GM12878 (cell line): ENCODE results near the gene UTP11. TPM values are rescaled to one million over a fixed set of nuclear protein-coding genes. Genes with fewer than 3 reads are reported as not detected.

ENCODE experiments used
- ATAC-seq: fragments of 200-7000 bp; cut with Tn5 transposase; 3 replicates; pipeline ENCODE4 v1.9.1; 2020; ENCODE audit warnings: mild to moderate bottlenecking, moderate library complexity
- BruUV-seq: library from RNA; stranded (reverse); fragments of 400-500 nt; replicated peaks from 2 replicates; lab custom pipeline; 2021; lab: Mats Ljungman, UMichigan
- CTCF ChIA-PET: fragments of 300-600 bp; sonication (Branson Sonifier 250); formaldehyde crosslinking; extraction: SDS; loops from one replicate; lab custom pipeline; 2021; ENCODE audit warnings: inconsistent platforms; lab: Yijun Ruan, JAX
- POLR2A ChIA-PET: fragments of 350-600 bp; formaldehyde crosslinking; extraction: SDS; loops from one replicate; lab custom pipeline; 2021; ENCODE audit warnings: inconsistent platforms; lab: Charles Lee
- RAD21 ChIA-PET: fragments of 300-600 bp; sonication (Branson Sonifier 250); formaldehyde crosslinking; loops from one replicate; lab custom pipeline; 2023; ENCODE audit warnings: antibody characterized with exemption; ENCODE audit not compliant: unreplicated experiment; lab: Charles Lee
- SMC1A ChIA-PET: fragments of 300-600 bp; sonication (Branson Sonifier 250); formaldehyde crosslinking; loops from one replicate; lab custom pipeline; 2023; ENCODE audit not compliant: unreplicated experiment, uncharacterized antibody; lab: Charles Lee
- DNase-seq: peaks from one replicate; pipeline ENCODE4 v3.0.0-alpha.2; 2011; ENCODE audit warnings: low read depth, low spot score
- FAIRE-seq: peaks from 3 replicates; lab custom pipeline; 2011; peaks lifted over from hg19 to GRCh38; lab: Jason Lieb, UNC
- H2AFZ ChIP-seq: 2 replicates; pipeline ENCODE4 v1.6.0; 2011; ENCODE audit warnings: low read depth, low read length, control low read depth; ENCODE audit not compliant: control insufficient read depth
- H3K27ac ChIP-seq: 2 replicates; pipeline ENCODE4 v1.5.1; 2011; ENCODE audit warnings: control low read depth; ENCODE audit not compliant: control insufficient read depth, insufficient read depth
- H3K27me3 ChIP-seq, 2 experiments: replicated peaks in 1 of 2; 2 replicates each; pipeline versions ENCODE4 v1.6.0 to v1.6.1; 2011; ENCODE audit warnings: low read length in 1 of 2; ENCODE audit not compliant: control insufficient read depth in 2 of 2, insufficient read depth in 2 of 2
- H3K36me3 ChIP-seq, 2 experiments: 2 replicates each; pipeline ENCODE4 v1.5.1; 2011; ENCODE audit warnings: low read length in 1 of 2; ENCODE audit not compliant: control insufficient read depth in 2 of 2, insufficient read depth in 2 of 2
- H3K4me1 ChIP-seq: 2 replicates; pipeline ENCODE4 v1.6.1; 2011; ENCODE audit warnings: mild to moderate bottlenecking, low read length, moderate library complexity, mixed read lengths; ENCODE audit not compliant: control insufficient read depth, insufficient read depth
- H3K4me2 ChIP-seq: 2 replicates; pipeline ENCODE4 v1.6.0; 2011; ENCODE audit warnings: control low read depth; ENCODE audit not compliant: control insufficient read depth, insufficient read depth
- H3K4me3 ChIP-seq: fragments of 200-600 bp; sonication (generic); 2 replicates; pipeline ENCODE4 v1.5.1; 2016
- H3K79me2 ChIP-seq: 2 replicates; pipeline ENCODE4 v1.6.0; 2011; ENCODE audit warnings: low read length; ENCODE audit not compliant: control insufficient read depth, insufficient read depth
- H3K9ac ChIP-seq: 2 replicates; pipeline ENCODE4 v1.8.0; 2011; ENCODE audit warnings: low read length, control low read depth, mixed read lengths; ENCODE audit not compliant: control insufficient read depth, insufficient read depth
- H3K9me3 ChIP-seq: replicated peaks from 3 replicates; pipeline ENCODE4 v1.5.1; 2011; ENCODE audit warnings: mild to moderate bottlenecking, low read length; ENCODE audit not compliant: control insufficient read depth, insufficient read depth
- H4K20me1 ChIP-seq: 2 replicates; pipeline ENCODE4 v1.6.0; 2011; ENCODE audit not compliant: control insufficient read depth, insufficient read depth
- BCLAF1 ChIP-seq: fragments of 450-650 bp; IDR thresholded peaks from 2 replicates; pipeline ENCODE4 v1.6.1; 2017; ENCODE audit warnings: antibody characterized with exemption, mild to moderate bottlenecking, moderate library complexity
- EED ChIP-seq: sonication (generic); IDR thresholded peaks from 2 replicates; pipeline ENCODE4 v1.6.1; 2016; ENCODE audit warnings: antibody characterized with exemption, low read depth
- FOXM1 ChIP-seq: IDR thresholded peaks from 2 replicates; pipeline ENCODE4 v1.6.1; 2012; ENCODE audit warnings: low read depth, mild to moderate bottlenecking, inconsistent platforms, low read length, moderate library complexity
- HSF1 ChIP-seq: fragments of 150-350 bp; IDR thresholded peaks from 2 replicates; pipeline ENCODE4 v1.6.1; 2014; ENCODE audit warnings: mild to moderate bottlenecking, low read depth, low read length
- IRF4 ChIP-seq: IDR thresholded peaks from 2 replicates; pipeline ENCODE4 v1.6.1; 2011; ENCODE audit warnings: low read depth, low read length
- NBN ChIP-seq: fragments of 450-650 bp; IDR thresholded peaks from 2 replicates; pipeline ENCODE4 v1.6.1; 2016
- PBX3 ChIP-seq: IDR thresholded peaks from 2 replicates; pipeline ENCODE4 v1.6.1; 2011; ENCODE audit warnings: mild to moderate bottlenecking, low read depth, low read length, moderate library complexity; ENCODE audit not compliant: insufficient replicate concordance
- SP1 ChIP-seq: IDR thresholded peaks from one replicate; pipeline ENCODE4 v1.6.1; 2011; ENCODE audit warnings: low read depth, low read length
- STAT3 ChIP-seq: IDR thresholded peaks from 2 replicates; pipeline ENCODE4 v1.6.1; 2011; ENCODE audit warnings: low read depth, low read length, improper control_type of control experiment
- ZBTB33 ChIP-seq: fragments of 450-650 bp; IDR thresholded peaks from 2 replicates; pipeline ENCODE4 v1.6.1; 2017; ENCODE audit warnings: mild to moderate bottlenecking
- ZNF274 ChIP-seq: IDR thresholded peaks from one replicate; pipeline ENCODE4 v1.8.0; 2011; ENCODE audit not compliant: insufficient read length, insufficient read depth
- WGBS: methylation state at CpG from one replicate; pipeline ENCODE4 v1.1.6; 2016; ENCODE audit warnings: low lambda C conversion rate; ENCODE audit not compliant: insufficient replicate concordance, insufficient coverage; ENCODE audit errors: missing lambda C conversion rate; 5-methylcytosine and 5-hydroxymethylcytosine counted together
- in situ Hi-C: fragments of 300-500 bp; cut with MboI; formaldehyde crosslinking; loops from 9 replicates; pipeline ENCODE4 v1.14.3; 2018; ENCODE audit warnings: mixed read lengths
- intact Hi-C: fragments of 100-400 bp; cut with micrococcal nuclease; formaldehyde crosslinking; loops from one replicate; pipeline ENCODE4 v1.14.2; 2022; ENCODE audit not compliant: unreplicated experiment
- polyA plus RNA-seq, 11 experiments: library from polyadenylated mRNA; depleted of rRNA in 4 of 11; unstranded in 6 of 11; stranded (reverse) in 5 of 11; fragments of >200 nt; fragmentation: Nextera tagmentation in 4 of 11; fragmentation: Illumina TruSeq in 1 of 11; extraction: Ambion mirVana in 4 of 11; extraction: Trizol in 1 of 11; gene quantifications; 1 replicate in 1 of 11; 2 replicates in 10 of 11; pipeline versions ENCODE4 v1.2.1 to v1.2.3, GENCODE V29; 2011 to 2016; ENCODE audit warnings: inconsistent platforms in 2 of 11, missing spikeins in 2 of 11, low read depth in 1 of 11
- total RNA-seq, 4 experiments: library from RNA; depleted of rRNA in 3 of 4; stranded (reverse); fragments of >200 nt in 3 of 4; fragmentation: Illumina TruSeq in 1 of 4; extraction: Trizol in 1 of 4; gene quantifications; 2 replicates each; pipeline versions ENCODE4 v1.2.1 to v1.2.3, GENCODE V29; 2013 to 2021

Gene UTP11
- total and polyA plus RNA-seq, 10 of the 15 experiments (the other 5 are each of a cell fraction or from before 2014, with no cell fraction given), result 34.5 to 146 (median 64.2) TPM

- TF ChIP-seq BCLAF1, result no peak
- TF ChIP-seq FOXM1, result no peak
- no peak for TF ChIP-seq STAT3
- no peak for TF ChIP-seq ZNF274
- TF ChIP-seq SP1, result no peak
- TF ChIP-seq, all 136 proteins: peak for 0
Measured at GRCh38 chr1:37995751-37996345, 16.7 kb upstream of the UTP11 start (continued).

GRCh38 chr1:37997256-37998088, 15.1 kb upstream of the UTP11 start:
- H3K9me3 ChIP-seq, result no peaks in the 10 kb centered on the region
- H3K4me2 ChIP-seq, result no peak overlapping the region
- peaks cover 6% of the 10 kb centered on the region; the same call in 1 of the 2 replicates for H3K79me2 ChIP-seq
- CTCF ChIA-PET, result no interaction called here
- no peak for FAIRE-seq
- intact Hi-C loops, result no loop called here
- in situ Hi-C loops, result loop anchor here (25.0 kb wide), 1 partner anchor 410 kb away; the partner anchor contains the start of gene GNL2
- no peak overlapping the region for H2AFZ ChIP-seq
- no peaks in the 10 kb centered on the region for H4K20me1 ChIP-seq
- H3K36me3 ChIP-seq, result no peaks in the 10 kb centered on the region
- no TSS peak for BruUV-seq
- H3K27ac ChIP-seq, result no peak overlapping the region
- ATAC-seq, result no peak
- SMC1A ChIA-PET, result interaction anchor here (0.7 kb wide), 1 partner anchor 17 kb away, joined by 4 read pairs; no protein-coding TSS in a partner anchor
- RAD21 ChIA-PET, result no interaction called here
- DNase-seq, result no peak
- H3K4me3 ChIP-seq, result no peak overlapping the region
- no peak overlapping the region for H3K9ac ChIP-seq
- H3K27me3 ChIP-seq, result no peaks in the 10 kb centered on the region
- peaks cover 21% of the 10 kb centered on the region for H3K4me1 ChIP-seq
- POLR2A ChIA-PET, result interaction anchor here (0.6 kb wide), 1 partner anchor 384 kb away, joined by 4 read pairs; no protein-coding TSS in a partner anchor
- 83% methylated on average over 25 of the region's 25 CpGs for WGBS
- TF ChIP-seq HSF1 (no peak), EED (no peak), PBX3 (no peak), ZBTB33 (no peak), IRF4 (no peak), NBN (no peak)
